HEK293 (cell line): ENCODE data around the gene GCLM.

Experiments used
- CTCF ChIA-PET: fragments of 350-600 bp; formaldehyde crosslinking; extraction: SDS; loops from one replicate; lab custom pipeline; 2021; ENCODE audit warnings: antibody characterized with exemption; lab: Yijun Ruan, JAX
- POLR2A ChIA-PET: fragments of 300-600 bp; formaldehyde crosslinking; extraction: SDS; loops from one replicate; lab custom pipeline; 2020; ENCODE audit warnings: antibody characterized with exemption, inconsistent platforms; lab: Yijun Ruan, JAX
- H3K27ac ChIP-seq: fragments of 200-500 bp; sonication (Bioruptor generic); 2 replicates; pipeline ENCODE4 v1.5.1; 2014; ENCODE audit warnings: low read depth, low read length, control low read depth, inconsistent platforms; ENCODE audit errors: extremely low read depth
- H3K36me3 ChIP-seq, 2 experiments: fragments of 200-500 bp in 1 of 2; sonication (Bioruptor generic) in 1 of 2; 1 replicate in 1 of 2; 2 replicates in 1 of 2; pipeline ENCODE4 v1.5.1; 2014 to 2017; ENCODE audit warnings: inconsistent platforms in 2 of 2, low read length in 2 of 2; ENCODE audit not compliant: control insufficient read depth in 2 of 2, insufficient read depth in 1 of 2
- H3K4me1 ChIP-seq: fragments of 200-500 bp; sonication (Bioruptor generic); 2 replicates; pipeline ENCODE4 v1.5.1; 2014; ENCODE audit warnings: mild to moderate bottlenecking, low read length, inconsistent platforms; ENCODE audit not compliant: control insufficient read depth, insufficient read depth
- H3K4me3 ChIP-seq: 2 replicates; pipeline ENCODE4 v1.5.1; 2011; ENCODE audit warnings: low read depth, mild to moderate bottlenecking, control low read depth, low read length, moderate library complexity
- H3K9me3 ChIP-seq: fragments of 200-500 bp; sonication (Bioruptor generic); 2 replicates; pipeline ENCODE4 v1.5.1; 2014; ENCODE audit warnings: low read depth, low read length, inconsistent platforms; ENCODE audit not compliant: control insufficient read depth, insufficient read depth
- GFI1B ChIP-seq: fragments of 450-650 bp; formaldehyde crosslinking; IDR thresholded peaks from 2 replicates; pipeline ENCODE4 v1.5.1; 2016; ENCODE audit warnings: missing biosample characterization, missing genetic modification characterization
- GLI2 ChIP-seq: fragments of 450-650 bp; formaldehyde crosslinking; IDR thresholded peaks from 2 replicates; pipeline ENCODE4; 2017; ENCODE audit warnings: missing biosample characterization, missing genetic modification characterization, low read depth, borderline replicate concordance
- SCRT2 ChIP-seq: fragments of 450-650 bp; formaldehyde crosslinking; IDR thresholded peaks from 2 replicates; pipeline ENCODE4 v1.5.1; 2016; ENCODE audit warnings: missing biosample characterization, missing genetic modification characterization
- ZBTB49 ChIP-seq: fragments of 450-650 bp; formaldehyde crosslinking; IDR thresholded peaks from 2 replicates; pipeline ENCODE4 v1.5.1; 2016; ENCODE audit warnings: missing biosample characterization, missing genetic modification characterization, low read depth
- ZEB2 ChIP-seq: fragments of 450-650 bp; formaldehyde crosslinking; IDR thresholded peaks from 2 replicates; pipeline ENCODE4 v1.5.1; 2016; ENCODE audit warnings: missing biosample characterization, missing genetic modification characterization
- ZFP69B ChIP-seq: fragments of 450-650 bp; formaldehyde crosslinking; IDR thresholded peaks from 2 replicates; pipeline ENCODE4 v1.5.1; 2016; ENCODE audit warnings: missing biosample characterization, missing genetic modification characterization
- ZNF114 ChIP-seq: fragments of 450-650 bp; formaldehyde crosslinking; IDR thresholded peaks from 2 replicates; pipeline ENCODE4 v1.5.0; 2017; ENCODE audit warnings: missing biosample characterization, missing genetic modification characterization
- ZNF132 ChIP-seq: fragments of 450-650 bp; formaldehyde crosslinking; IDR thresholded peaks from 2 replicates; pipeline ENCODE4 v1.5.1; 2017; ENCODE audit warnings: missing biosample characterization, missing genetic modification characterization, borderline replicate concordance
- ZNF140 ChIP-seq: fragments of 450-650 bp; formaldehyde crosslinking; IDR thresholded peaks from 2 replicates; pipeline ENCODE4 v1.5.1; 2016; ENCODE audit warnings: missing biosample characterization, missing genetic modification characterization
- ZNF184 ChIP-seq: fragments of 450-650 bp; IDR thresholded peaks from 2 replicates; pipeline ENCODE4 v1.5.1; 2018; ENCODE audit warnings: missing biosample characterization, mild to moderate bottlenecking, missing genetic modification characterization
- ZNF19 ChIP-seq: fragments of 450-650 bp; formaldehyde crosslinking; IDR thresholded peaks from 2 replicates; pipeline ENCODE4; 2016; ENCODE audit warnings: missing biosample characterization, missing genetic modification characterization, low read depth
- ZNF202 ChIP-seq: fragments of 450-650 bp; formaldehyde crosslinking; IDR thresholded peaks from 2 replicates; pipeline ENCODE4 v1.5.1; 2016; ENCODE audit warnings: missing biosample characterization, missing genetic modification characterization, borderline replicate concordance
- ZNF239 ChIP-seq: fragments of 450-650 bp; formaldehyde crosslinking; IDR thresholded peaks from 2 replicates; pipeline ENCODE4 v1.5.1; 2016; ENCODE audit warnings: missing biosample characterization, missing genetic modification characterization
- ZNF302 ChIP-seq: fragments of 450-650 bp; formaldehyde crosslinking; IDR thresholded peaks from 2 replicates; pipeline ENCODE4 v1.5.1; 2016; ENCODE audit warnings: missing biosample characterization, missing genetic modification characterization, low read depth
- ZNF398 ChIP-seq: fragments of 450-650 bp; formaldehyde crosslinking; IDR thresholded peaks from 2 replicates; pipeline ENCODE4 v1.5.1; 2017; ENCODE audit warnings: missing biosample characterization, missing genetic modification characterization
- ZNF473 ChIP-seq: fragments of 450-650 bp; formaldehyde crosslinking; IDR thresholded peaks from 2 replicates; pipeline ENCODE4 v1.5.1; 2017; ENCODE audit warnings: missing biosample characterization, missing genetic modification characterization
- ZNF521 ChIP-seq: fragments of 450-650 bp; formaldehyde crosslinking; IDR thresholded peaks from 2 replicates; pipeline ENCODE4 v1.5.1; 2017; ENCODE audit warnings: missing biosample characterization, mild to moderate bottlenecking, missing genetic modification characterization
- ZNF580 ChIP-seq: fragments of 450-650 bp; formaldehyde crosslinking; IDR thresholded peaks from 2 replicates; pipeline ENCODE4 v1.5.1; 2016; ENCODE audit warnings: missing biosample characterization, missing genetic modification characterization
- ZNF610 ChIP-seq: fragments of 450-650 bp; formaldehyde crosslinking; IDR thresholded peaks from 2 replicates; pipeline ENCODE4 v1.5.1; 2016; ENCODE audit warnings: missing biosample characterization, missing genetic modification characterization, borderline replicate concordance
- ZNF624 ChIP-seq: fragments of 450-650 bp; formaldehyde crosslinking; IDR thresholded peaks from 2 replicates; pipeline ENCODE4 v1.5.1; 2017; ENCODE audit warnings: missing biosample characterization, missing genetic modification characterization
- ZNF639 ChIP-seq: fragments of 450-650 bp; formaldehyde crosslinking; IDR thresholded peaks from 2 replicates; pipeline ENCODE4 v1.5.1; 2016; ENCODE audit warnings: missing biosample characterization, missing genetic modification characterization
- ZNF670 ChIP-seq: fragments of 450-650 bp; formaldehyde crosslinking; IDR thresholded peaks from 2 replicates; pipeline ENCODE4 v1.5.1; 2016; ENCODE audit warnings: missing biosample characterization, missing genetic modification characterization, low read depth
- ZNF677 ChIP-seq: fragments of 450-650 bp; IDR thresholded peaks from 2 replicates; pipeline ENCODE4 v1.5.0; 2018; ENCODE audit warnings: missing biosample characterization, mild to moderate bottlenecking, missing genetic modification characterization, moderate library complexity
- ZNF747 ChIP-seq: fragments of 450-650 bp; formaldehyde crosslinking; IDR thresholded peaks from 2 replicates; pipeline ENCODE4 v1.5.1; 2016; ENCODE audit warnings: missing biosample characterization, missing genetic modification characterization
- ZNF837 ChIP-seq: fragments of 450-650 bp; formaldehyde crosslinking; IDR thresholded peaks from 2 replicates; pipeline ENCODE4 v1.5.1; 2016; ENCODE audit warnings: missing biosample characterization, missing genetic modification characterization
- ZSCAN16 ChIP-seq: fragments of 450-650 bp; formaldehyde crosslinking; IDR thresholded peaks from 2 replicates; pipeline ENCODE4 v1.5.1; 2016; ENCODE audit warnings: missing biosample characterization, missing genetic modification characterization
- ZSCAN23 ChIP-seq: fragments of 450-650 bp; formaldehyde crosslinking; IDR thresholded peaks from 2 replicates; pipeline ENCODE4 v1.5.1; 2016; ENCODE audit warnings: missing biosample characterization, missing genetic modification characterization
- ZSCAN5A ChIP-seq: fragments of 450-650 bp; formaldehyde crosslinking; IDR thresholded peaks from 2 replicates; pipeline ENCODE4 v1.5.1; 2016; ENCODE audit warnings: missing biosample characterization, missing genetic modification characterization

The GCLM gene

GRCh38 chr1:93919780-93920179, 10.6 kb upstream of the GCLM start:
- Histone ChIP-seq H3K4me1 (no peaks in the 10 kb centered on the region), H3K4me3 (no peak overlapping the region), H3K27ac (no peak overlapping the region), H3K9me3 (no peaks in the 10 kb centered on the region), H3K36me3 (no peaks in the 10 kb centered on the region)
- no peak for TF ChIP-seq ZNF670 (tag by site-specific recombination)
- TF ChIP-seq ZNF202 (tag by site-specific recombination): no peak
- TF ChIP-seq ZNF239 (tag by site-specific recombination): no peak
- TF ChIP-seq ZFP69B (tag by site-specific recombination): no peak
- TF ChIP-seq ZNF624 (tag by site-specific recombination): no peak
- no peak for TF ChIP-seq ZNF302 (tag by site-specific recombination)
- no peak for TF ChIP-seq ZNF521 (tag by site-specific recombination)
- no peak for TF ChIP-seq ZNF677
- no peak for TF ChIP-seq ZNF580
- TF ChIP-seq ZNF837: no peak
- no peak for TF ChIP-seq ZNF398
- TF ChIP-seq ZNF610 (tag by site-specific recombination): no peak
- TF ChIP-seq ZNF747 (tag by site-specific recombination): no peak
- no peak for TF ChIP-seq ZSCAN5A (tag by site-specific recombination)
- no peak for TF ChIP-seq ZNF114
- TF ChIP-seq ZNF132 (tag by site-specific recombination): no peak
- ChIA-PET POLR2A (no interaction called here), CTCF (interaction anchor here (0.5 to 2.3 kb wide), 2 partner anchors 10 to 290 kb away, joined by 3 to 17 read pairs; partner anchors contain the start of gene GCLM)

GRCh38 chr1:93917302-93917701, 8.1 kb upstream of the GCLM start:
- Histone ChIP-seq H3K9me3 (no peaks in the 10 kb centered on the region), H3K36me3 (no peaks in the 10 kb centered on the region), H3K4me3 (no peak overlapping the region), H3K27ac (no peak overlapping the region), H3K4me1 (no peaks in the 10 kb centered on the region)
- ChIA-PET CTCF (no interaction called here), POLR2A (no interaction called here)
- TF ChIP-seq ZNF19 (tag by site-specific recombination) (no peak), ZSCAN23 (no peak), ZBTB49 (tag by site-specific recombination) (no peak), GFI1B (tag by site-specific recombination) (no peak), ZNF639 (no peak), ZNF473 (no peak), GLI2 (tag by site-specific recombination) (no peak), ZNF140 (tag by site-specific recombination) (no peak), ZSCAN16 (tag by site-specific recombination) (no peak), ZEB2 (no peak), ZNF184 (no peak), SCRT2 (no peak)
